HK-2 (cell line): ENCODE measurements around the gene MYH7B.

Experiments
- DNase-seq: peaks from one replicate; pipeline ENCODE4 v3.0.0-alpha.2; 2018; ENCODE audit not compliant: unreplicated experiment

The MYH7B gene

DNA sequence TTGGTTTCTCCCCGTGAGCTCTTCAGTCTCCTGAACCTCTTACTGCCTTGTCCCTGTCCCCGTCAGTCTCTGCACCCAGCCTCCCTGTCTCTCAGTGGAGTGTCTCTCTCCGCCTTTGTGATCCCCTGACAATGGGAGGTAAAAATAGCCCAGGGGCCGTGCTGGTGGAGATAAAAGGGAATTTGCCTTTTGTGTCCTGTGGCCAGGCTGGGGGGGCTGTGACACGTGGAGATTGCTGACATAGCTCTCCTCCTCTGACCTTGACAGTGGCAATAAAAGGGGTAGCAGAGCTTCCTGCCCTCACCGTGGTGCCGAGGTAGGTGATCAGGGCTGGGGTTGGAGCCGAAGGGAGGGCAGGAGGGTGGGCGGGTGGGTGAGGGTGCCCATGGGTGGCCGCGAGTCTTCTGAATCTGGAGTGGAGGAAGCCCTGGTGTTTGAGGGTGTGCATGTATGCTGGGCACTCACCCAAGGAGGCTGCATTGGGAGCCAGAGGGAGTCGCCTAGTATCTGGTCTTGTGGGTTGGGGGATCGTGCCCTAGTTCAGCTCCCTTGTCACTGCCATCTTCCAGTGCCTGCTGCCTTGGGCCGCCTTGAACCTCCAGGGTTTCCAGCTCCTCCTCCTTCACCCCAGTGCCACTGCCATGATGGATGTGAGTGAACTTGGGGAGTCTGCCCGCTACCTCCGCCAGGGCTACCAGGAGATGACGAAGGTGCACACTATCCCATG is 21.9 kb downstream of the MYH7B start:
- no peak for DNase-seq

- DNase-seq, result no peak
These were observed 22.6 kb downstream of the MYH7B start for GRCh38 chr20:34978092-34978744.

GRCh38 chr20:34979366-34980153 is 23.9 kb downstream of the MYH7B start:
- DNase-seq, result no peak

GRCh38 chr20:34980543-34981233 is 25.0 kb downstream of the MYH7B start:
- DNase-seq, result no peak

DNA sequence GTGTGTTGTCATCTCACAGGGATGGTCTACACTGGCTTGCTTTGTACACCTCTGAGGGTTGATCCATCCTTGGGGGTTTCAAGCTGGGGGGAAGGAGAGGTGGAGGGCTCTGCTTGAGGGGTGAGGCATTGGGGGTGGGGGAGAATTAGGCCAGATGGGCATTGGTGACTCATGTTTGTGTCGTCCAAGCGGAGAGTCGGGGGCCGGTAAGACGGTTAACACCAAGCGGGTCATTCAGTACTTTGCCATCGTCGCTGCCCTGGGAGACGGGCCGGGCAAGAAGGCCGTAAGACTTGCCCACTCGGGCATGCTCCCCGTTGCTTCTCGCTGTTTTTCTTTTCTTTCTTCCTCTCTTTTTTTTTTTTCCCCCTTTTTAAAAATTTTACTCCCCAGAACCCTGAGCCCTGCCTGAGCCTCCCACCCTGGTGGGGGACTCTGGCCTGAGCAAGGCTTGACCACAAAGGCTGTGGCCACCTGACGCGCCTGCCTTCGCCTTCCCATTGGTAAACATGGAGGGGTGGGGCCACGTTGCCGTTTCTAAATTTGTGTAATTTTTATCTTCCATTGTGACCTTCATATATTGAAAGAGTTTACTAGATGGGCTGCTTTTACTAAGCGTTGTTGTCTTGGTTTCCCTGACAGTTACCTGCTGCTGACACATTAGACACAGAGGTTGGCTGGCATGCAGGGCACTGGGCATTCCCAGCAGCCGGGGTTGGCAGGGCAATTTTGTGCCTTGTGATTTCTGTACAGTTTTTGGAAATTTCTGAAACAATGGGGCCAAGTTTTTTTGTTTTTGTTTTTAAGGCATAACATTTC is 26.8 kb downstream of the MYH7B start:
- no peak for DNase-seq

DNA sequence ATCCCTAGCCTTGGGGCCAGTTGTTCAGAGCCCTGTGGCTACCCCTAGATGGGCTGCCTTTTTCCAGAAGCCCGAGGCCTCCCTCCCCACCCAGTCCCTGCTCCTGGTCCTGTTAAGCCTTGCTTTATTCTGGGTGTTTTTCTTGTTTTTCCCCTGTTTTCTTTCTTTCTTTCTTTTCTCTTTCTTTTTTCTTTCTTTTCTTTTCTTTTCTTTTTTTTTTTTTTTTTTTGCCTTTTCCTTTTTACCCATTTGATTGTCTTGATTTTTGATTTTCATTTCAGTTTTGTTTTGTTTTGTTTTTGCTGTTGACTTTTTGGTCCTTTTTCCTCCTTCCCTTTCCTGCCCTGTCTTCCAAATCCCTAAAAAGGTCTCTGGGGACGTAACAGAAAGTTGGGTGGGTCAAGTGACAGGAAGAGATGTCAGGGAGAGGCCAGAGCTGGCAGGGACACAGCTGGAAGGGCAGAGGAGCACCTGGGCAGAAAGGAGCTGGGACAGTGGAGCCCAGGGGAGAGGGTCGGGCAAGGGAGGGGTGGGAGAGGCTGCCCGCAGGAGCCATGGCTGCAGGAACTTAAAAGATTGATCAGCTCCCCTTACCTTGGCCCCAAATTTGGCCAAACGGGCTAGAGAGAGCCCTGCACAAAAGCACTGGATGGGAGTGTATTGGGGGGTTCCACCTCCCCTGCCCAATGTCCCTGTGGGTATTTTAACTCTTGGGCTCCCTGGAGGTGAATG is 27.6 kb downstream of the MYH7B start:
- no peak for DNase-seq

- no peak for DNase-seq
These were observed 28.5 kb downstream of the MYH7B start for GRCh38 chr20:34983995-34984735.

GRCh38 chr20:34984756-34985261 is 29.1 kb downstream of the MYH7B start:
- no peak for DNase-seq

DNA sequence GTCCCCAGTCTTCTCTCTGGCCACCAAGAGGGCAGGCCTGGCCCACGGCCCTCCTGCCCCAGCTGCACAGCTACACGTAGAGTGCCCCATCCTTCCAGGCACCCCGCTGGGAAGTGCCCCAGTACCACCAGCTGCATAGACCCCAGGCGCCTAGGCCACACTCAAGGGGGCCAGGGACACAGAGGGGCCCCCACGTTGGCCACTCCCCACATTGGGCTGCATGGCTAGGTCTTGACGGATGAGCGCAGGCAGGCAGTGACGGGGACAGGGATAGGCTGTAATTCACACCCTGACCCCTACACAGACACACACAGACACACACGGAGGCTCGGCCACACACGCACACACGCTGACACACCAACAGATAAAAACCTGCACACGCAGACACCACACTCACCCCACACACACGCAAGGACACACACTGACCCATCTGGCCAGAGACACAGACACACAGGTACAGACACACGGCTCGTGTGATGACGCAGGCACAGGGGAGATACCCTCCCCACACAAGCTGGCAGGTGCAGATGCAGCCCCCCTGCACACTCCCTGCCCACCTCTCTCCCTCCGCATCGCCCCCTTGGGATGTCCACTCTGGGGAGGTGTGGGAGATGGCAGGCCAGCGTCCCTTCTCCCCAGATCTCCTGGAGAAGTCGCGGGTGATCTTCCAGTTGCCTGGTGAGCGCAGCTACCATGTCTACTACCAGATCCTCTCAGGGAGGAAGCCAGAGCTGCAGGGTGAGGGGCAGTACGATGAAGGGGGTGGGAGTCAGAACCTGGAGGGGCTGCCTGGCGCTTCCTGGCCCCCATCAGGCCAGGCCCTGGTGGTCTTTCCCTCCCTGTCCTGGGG is 30.0 kb downstream of the MYH7B start:
- no peak for DNase-seq

DNA sequence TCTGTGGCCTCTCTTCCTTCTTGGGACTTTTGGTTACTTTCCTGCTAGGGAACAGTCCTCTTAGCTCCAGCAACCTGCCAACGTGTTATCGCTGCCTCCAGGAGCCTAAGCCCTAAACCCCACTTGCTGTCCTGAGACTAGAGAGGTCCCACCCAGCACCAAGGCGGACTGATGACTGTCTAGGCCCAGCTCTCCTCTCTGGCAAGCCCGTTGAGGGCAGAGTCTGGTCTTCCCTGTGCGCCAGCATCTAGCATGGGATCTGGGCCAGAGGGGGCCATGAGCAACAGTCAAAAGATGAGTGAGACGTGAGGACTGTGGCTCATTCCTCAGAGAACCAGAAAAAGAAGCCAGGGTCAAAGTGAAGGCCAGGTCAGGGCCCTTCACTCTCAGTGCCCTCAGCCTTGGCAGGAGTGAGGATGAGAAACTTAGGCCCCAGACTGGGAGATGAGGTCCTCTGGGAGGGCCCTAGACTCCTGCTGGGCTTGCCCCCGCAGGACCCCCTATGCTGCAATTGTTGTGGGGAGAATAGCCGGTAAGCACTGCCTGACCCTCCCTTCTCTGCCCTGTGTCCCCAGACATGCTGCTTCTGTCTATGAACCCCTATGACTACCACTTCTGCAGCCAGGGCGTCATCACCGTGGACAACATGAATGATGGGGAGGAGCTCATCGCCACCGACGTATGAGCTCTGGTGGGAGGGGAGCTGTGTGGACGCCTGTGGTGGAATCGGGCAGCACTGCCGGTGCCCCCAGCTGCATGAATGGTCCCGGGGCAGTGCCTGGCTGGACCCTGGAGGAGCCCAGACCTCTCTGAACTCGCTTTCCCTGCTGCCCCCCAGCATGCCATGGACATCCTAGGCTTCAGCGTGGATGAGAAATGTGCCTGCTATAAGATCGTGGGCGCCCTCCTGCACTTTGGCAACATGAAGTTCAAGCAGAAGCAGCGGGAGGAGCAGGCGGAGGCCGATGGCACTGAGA is 30.9 kb downstream of the MYH7B start:
- DNase-seq, result no peak

GRCh38 chr20:34987288-34988190 is 31.9 kb downstream of the MYH7B start:
- DNase-seq, result no peak

DNA sequence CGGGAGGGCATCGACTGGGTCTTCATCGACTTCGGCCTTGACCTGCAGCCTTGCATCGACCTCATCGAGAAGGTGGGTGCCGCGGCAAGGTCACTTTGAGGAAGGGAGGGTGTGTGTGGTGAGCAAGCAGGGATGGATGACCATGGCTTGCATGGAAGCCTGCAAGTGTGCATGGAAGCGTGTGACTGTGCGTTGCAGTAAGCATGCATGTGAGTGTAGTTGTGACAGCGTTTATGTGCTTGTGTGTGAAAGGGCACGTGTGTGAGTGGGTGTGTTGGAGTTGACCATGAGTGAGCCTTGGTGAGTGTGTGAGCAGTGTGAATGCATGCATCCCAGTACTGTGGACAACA is 32.5 kb downstream of the MYH7B start:
- DNase-seq, result no peak

- no peak for DNase-seq
These were observed 33.5 kb downstream of the MYH7B start for GRCh38 chr20:34989118-34989517.

DNA sequence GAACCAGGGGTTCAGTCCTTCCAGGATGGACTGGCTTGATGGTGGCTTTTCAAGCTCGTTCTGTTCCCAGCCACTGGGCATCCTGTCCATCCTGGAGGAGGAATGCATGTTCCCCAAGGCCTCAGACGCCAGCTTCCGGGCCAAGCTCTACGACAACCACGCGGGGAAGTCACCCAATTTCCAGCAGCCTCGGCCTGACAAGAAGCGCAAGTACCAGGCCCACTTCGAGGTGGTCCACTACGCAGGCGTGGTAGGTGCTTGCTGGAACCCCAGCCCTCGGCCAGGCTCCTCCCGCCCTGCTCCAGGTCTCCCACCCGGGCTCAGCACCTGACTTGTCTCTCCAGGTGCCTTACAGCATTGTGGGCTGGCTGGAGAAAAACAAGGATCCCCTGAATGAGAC is 34.0 kb downstream of the MYH7B start:
- DNase-seq, result no peak

DNA sequence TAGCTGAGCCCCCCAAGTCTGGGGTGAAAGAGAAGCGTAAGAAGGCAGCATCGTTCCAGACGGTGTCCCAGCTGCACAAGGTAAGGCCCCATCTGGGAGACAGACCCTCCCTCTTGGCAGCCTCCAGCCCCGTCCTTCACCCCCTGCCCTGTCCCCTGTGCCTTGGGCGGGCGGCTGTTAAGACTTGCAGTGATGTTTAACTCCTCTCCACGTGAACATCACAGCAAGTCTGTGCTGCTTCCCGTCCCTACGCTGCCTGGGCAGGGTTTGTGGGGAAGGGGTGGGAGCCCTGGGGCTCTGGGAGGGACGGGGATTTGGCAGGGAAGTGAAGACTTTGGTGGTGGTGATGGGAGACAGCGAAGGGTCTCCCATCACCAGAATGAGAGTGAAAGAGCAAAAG is 34.6 kb downstream of the MYH7B start:
- DNase-seq, result no peak

DNA sequence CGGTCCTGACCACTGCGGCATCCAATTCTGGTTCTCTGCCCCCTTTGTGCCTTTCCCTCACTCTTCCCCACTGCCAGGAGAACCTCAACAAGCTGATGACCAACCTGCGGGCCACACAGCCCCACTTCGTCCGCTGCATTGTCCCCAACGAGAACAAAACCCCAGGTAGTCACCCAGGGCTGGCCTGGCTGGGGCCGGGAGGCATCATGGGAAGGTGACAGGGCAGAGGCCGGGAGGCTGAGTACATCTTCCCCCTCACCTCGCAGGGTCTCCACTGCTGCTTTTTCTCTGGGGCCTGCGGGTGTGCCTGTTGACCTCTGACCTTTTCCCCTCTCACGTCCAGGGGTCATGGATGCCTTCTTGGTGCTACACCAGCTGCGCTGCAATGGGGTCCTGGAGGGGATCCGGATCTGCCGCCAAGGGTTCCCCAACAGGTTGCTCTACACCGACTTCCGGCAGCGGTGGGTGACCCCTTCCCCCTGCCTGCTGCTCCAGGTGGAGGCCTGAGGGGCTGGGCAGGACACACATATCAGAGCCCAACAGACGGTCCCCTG is 35.1 kb downstream of the MYH7B start:
- no peak for DNase-seq
